Stimulated activated CD4-positive, alpha-beta T cell treated with anti-CD3 and anti-CD28 coated beads, Interleukin-4, amount 100 ng/mL, for 24 hours (primary cell): ENCODE data around the gene CCR7.
A peak's percentile ranks its signal among the peaks of the same experiment; 100 is the strongest.

Experiments
- DNase-seq: peaks from one replicate; pipeline ENCODE4 v3.0.0-alpha.2; 2020

Gene CCR7

GRCh38 chr17:40560592-40561293, 4.5 kb downstream of the CCR7 start:
- DNase-seq: peak; percentile 90

- peak; percentile 88 for DNase-seq
These were observed 5.2 kb downstream of the CCR7 start for GRCh38 chr17:40559954-40560591.

GRCh38 chr17:40559564-40559916, 5.7 kb downstream of the CCR7 start:
- no peak for DNase-seq

- no peak for DNase-seq
These were observed 6.2 kb downstream of the CCR7 start for GRCh38 chr17:40558890-40559563.

GRCh38 chr17:40558300-40558889, 6.9 kb downstream of the CCR7 start:
- no peak for DNase-seq

- no peak for DNase-seq
These were observed 7.6 kb downstream of the CCR7 start for GRCh38 chr17:40557531-40558299.

GRCh38 chr17:40556884-40557414, 8.3 kb downstream of the CCR7 start:
- DNase-seq: no peak

GRCh38 chr17:40556198-40556661, 9.0 kb downstream of the CCR7 start:
- DNase-seq: no peak

GRCh38 chr17:40555296-40556190, 9.7 kb downstream of the CCR7 start:
- DNase-seq: no peak

- DNase-seq: no peak
These were observed 10.5 kb downstream of the CCR7 start for GRCh38 chr17:40554646-40555295.

- DNase-seq: peak; percentile 17
These were observed 11.4 kb downstream of the CCR7 start for GRCh38 chr17:40553694-40554534.

GRCh38 chr17:40552806-40553693, 12.2 kb downstream of the CCR7 start:
- DNase-seq: peak; percentile 7

GRCh38 chr17:40551879-40552768, 13.1 kb downstream of the CCR7 start:
- DNase-seq: peak; percentile 11

GRCh38 chr17:40551091-40551878, 14.0 kb downstream of the CCR7 start:
- peak; percentile 7 for DNase-seq

GRCh38 chr17:40550608-40551007, 14.7 kb downstream of the CCR7 start:
- DNase-seq: no peak

- DNase-seq: no peak
These were observed 16.1 kb downstream of the CCR7 start for GRCh38 chr17:40548982-40549685.
